Left hindlimb (tissue), 1 donor: Measurements from ENCODE around the gene PARP15.
"Not testable (repeated sequence)": the region's sequence is repeated elsewhere in the genome, so short reads cannot be mapped to it uniquely, and the experiment has no call there.

ENCODE experiments used
- DNase-seq: peaks from one replicate; pipeline ENCODE4 v3.0.0-alpha.2; 2018

The PARP15 gene

DNA sequence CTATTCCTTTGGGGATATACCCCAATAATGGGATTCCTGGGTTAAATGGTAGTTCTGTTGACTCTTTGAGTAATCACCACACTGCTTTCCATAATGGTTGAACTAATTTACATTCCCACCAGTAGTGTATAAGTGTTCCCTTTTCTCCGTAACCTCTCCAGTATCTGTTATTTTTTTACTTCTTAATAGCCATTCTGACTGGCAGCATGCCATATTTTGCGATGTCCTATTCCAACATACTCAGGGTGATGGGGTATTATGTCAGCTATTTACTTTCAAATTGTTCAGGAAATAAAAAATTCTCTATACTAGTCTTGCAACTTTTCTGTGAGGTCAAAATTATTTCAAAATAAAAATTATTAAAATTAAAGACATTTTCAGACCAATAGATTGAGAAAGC is 94.1 kb downstream of the PARP15 start:
- no peak for DNase-seq

DNA sequence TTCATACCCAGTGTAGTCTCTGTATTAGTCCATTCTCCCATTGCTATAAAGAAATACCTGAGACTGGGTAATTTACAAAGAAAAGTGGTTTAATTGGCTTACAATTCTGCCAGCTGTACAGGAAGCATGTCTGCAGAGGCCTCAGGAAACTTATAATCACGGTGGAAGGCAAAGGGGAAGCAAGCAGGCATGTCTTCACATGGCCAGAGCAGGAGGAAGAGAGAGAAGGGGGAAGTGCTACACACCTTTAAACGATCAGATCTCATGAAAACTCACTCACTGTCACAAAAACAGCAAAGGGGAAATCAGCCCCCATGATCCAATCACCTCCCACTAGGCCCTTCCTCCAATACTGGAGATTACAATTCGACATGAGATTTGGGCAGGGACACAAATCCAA is 96.9 kb downstream of the PARP15 start:
- no peak for DNase-seq

DNA sequence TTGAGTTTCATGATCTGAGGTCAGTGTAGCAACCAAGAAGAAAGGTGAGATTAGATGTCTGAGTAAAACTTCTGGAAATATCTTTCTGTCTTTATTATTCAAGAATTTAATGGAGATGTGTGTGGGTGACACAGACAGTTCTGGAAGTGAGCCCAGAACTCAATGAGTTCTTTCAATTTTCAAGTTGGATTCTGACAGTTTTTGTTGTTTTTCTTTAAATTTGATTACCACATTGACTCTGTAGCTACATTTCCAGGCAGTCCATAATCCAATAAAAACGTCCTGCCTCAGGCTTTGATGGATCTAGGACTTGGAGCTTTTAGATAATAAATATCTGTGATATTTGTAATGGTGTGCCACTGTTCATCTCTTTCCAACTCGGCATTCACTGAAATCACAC is 99.3 kb downstream of the PARP15 start:
- DNase-seq, result no peak

DNA sequence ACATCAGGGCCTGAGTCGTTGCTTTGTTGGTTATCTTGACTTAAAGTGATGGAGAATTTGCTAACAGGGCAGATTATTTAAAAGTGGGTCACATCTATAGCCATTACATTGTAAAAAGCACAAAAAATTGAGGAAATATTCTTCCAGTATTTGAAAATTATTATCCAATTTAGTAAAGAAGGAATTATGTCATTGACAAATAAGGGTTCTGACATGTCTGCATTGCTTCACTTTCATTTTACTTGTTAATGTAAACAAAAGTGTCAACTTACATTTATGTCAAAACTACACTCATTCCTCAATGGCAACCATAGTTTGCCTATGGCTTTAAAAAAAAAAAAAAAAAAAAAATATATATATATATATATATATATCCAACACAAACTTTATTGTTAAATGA is 99.8 kb downstream of the PARP15 start:
- no peak for DNase-seq

DNA sequence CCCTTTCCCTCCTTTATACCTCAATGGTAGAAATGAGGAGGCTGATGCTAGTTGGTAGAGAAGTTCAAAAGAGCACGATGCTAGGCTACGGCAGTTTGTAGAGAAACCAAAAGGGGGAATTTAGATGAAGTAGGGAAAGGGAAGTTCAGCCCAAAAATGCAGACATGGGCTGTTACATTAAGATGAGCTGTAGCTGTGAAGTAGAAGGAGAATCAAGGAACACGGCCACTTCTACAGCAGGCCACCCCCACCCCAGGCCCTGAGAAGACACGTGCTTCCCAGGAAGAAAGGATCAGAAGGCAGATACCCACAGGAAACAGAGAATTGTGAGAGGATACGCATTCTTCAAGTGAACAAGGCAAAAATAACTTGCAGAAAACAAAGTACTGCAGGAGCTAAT is 101.1 kb downstream of the PARP15 start:
- no peak for DNase-seq

DNA sequence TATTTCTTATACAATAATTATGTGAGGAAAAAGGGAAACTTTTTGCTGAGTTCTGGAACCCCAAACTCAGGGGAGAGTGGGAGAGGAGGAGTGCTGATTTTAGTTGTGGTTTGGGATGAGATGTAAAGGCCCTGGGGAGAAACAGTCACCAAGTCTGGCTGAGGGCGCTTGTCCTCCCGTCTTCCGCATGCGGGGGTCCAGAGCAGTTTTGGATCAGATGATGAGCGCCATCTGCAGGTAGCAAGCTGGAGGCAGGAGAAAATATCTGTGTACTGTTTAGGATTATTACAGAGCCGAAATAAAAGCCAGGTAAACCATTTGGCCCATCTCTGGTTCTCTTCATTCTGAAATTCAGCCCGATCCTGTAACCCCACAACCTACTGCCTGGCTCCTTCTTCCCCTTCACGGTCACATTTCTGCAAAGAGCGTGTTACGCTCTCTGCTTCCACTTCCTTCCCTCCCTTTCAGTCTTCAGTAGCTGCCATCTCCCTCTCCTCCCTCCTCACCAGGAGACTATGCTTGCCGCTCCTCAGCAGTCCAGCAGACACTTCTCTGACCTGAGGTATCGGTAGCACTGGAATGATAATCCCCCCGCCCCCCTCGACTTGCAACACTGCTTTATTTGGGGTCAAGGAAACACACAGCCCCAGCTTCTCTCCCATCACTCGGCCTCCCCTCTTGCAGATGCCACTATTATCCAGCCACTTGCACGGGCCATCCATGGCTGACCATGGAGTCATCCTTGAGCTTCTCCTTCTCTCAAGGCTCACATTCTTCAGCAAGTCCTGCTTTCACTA is 101.8 kb downstream of the PARP15 start:
- DNase-seq, result peak; percentile 76

DNA sequence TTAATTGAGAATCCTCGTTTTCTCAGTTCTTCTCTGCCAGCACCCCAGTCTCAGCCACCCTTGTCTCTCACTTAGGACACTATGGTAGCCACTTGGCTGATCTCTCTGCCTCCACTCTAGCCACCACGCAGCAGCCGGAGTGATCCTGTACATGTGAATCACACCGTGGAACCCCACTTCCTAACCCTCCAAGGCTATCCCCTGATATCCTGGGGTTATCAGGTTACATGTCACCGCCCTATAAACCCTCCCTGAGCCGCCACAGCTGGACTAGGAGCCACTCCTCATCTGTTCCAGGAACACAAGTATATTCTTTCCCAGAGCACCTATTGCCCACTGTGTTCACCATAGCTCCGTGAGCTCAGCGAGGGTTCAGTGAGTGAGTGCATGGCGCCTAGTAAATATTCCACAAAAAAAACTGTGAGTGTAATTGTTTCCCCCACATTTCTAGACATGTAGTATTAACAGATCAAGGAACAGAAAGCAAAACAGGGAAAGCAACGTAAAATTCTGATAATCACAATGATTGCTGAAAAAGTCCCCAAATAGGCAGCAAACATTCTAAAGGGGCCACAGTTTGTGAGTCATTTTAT is 102.5 kb downstream of the PARP15 start:
- DNase-seq, result no peak

DNA sequence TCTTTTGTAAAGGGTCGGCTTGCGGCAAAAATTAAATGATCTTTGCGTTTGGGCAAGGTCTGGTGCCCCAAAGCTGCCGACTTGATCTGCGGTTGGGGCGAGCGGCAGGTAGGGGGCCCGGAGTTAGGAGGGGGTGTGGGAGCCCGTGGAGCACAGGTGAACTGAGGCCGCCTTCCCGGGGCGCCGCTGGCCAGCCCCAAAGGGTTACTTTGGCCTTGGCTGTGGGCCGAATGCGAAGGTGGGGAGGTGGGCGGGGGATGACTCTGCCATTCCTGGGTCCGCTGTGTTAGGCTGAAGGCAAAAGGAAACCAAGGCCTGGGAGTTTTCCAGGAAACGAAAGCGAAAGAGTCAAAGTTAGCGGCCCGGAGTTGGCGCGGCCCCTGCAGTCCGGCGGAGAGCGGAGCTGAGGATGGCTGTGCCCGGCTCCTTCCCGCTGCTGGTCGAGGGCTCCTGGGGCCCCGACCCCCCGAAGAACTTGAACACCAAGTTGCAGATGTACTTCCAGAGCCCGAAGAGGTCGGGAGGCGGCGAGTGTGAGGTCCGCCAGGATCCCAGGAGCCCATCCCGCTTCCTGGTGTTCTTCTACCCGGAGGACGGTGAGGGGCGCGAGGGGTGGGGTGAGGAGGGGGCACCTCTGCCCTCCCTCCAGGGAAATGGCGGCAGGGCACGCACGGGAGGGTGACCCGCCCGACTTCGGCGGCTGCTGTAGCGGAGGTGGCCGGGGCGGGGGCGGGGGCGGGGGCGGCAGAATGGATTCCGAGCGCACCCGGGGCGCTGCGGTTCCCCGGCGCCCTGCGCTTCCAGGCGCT is 103.2 kb downstream of the PARP15 start, which contains the start of gene PARP14:
Gene PARP14, plus strand, starts transcription at position 365 of the 809 bp plus-strand sequence. Its CDS starts 45 bp downstream, at position 410.
- DNase-seq, result peak; percentile 82

DNA sequence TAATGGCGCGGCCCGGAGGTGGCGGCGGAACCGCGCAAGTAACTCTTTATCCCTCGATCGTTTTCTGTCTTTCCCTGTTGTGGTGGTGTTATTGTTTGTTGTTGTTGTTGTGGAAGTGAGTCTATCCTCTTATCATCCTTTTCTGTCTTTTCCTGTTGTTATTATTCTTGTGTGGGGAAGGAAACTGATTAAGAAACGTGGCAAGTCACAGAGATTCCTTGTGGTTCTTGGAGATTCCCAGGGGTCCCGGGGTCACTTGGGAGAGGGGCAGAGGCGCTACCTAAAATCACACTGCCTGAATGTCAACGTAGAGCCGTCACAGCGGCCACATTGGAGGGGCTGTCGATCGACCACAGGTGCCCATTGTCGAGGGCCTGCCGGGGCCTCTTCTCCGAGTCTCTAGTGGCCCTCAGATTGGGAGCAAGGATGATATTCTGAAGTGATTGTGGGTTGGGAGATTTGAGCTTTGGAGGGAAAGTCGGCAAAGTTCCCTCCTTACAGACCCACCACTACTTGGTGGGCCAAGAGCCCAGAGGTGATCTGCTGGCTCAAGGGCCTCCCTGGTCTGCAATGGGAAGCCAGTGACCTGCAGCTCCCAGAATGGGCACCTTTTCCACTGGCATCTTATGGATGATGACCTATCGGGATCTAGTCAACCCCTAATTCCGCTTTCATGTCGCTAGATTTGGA is 104.0 kb downstream of the PARP15 start:
- DNase-seq, result no peak

DNA sequence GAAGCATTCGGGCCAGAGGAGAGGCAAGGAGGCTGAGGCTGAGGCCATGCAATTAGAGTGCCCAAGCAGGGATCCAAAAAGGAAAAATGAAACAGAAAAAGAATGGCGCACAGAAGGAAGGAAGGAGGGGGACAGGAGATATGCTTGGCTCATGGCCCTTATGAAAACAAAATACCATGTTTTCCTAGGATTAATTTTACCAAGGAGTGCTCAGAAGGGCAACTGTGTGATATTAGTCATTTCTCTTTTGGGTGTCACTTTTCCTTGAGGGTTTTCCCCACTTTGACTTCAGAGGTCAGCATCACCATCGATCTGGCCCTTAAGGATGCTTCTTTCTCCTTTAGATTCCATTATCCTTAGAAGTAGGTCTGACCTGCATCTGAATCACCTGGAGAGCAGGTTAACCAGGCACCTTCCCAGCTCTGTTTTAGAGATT is 104.5 kb downstream of the PARP15 start:
- no peak for DNase-seq

DNA sequence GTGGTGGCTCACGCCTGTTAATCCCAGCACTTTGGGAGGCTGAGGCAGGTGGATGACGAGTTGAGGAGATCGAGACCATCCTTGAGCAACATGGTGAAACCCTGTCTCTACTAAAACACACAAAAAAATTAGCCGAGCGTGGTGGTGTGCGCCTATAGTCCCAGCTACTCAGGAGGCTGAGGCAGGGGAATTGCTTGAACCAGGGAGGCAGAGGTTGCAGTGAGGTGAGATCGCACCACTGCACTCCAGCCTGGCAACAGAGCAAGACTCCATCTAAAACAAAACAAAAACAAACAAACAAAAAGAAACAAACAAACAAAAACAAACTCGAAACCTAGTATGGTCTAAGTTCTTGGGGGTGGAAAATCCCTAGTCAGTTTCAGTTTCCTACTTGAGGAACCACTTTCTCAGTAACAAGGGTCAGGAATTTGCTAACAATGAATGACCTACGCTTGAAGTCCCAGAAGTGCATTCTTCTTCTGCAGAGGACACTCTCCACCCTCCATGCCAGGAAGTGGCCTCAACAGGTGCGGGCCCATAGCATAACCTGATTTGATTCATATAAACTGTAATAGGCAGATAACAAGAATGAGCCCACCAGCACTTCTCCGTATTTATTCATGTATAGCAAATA is 105.4 kb downstream of the PARP15 start:
- not testable (repeated sequence) for DNase-seq

DNA sequence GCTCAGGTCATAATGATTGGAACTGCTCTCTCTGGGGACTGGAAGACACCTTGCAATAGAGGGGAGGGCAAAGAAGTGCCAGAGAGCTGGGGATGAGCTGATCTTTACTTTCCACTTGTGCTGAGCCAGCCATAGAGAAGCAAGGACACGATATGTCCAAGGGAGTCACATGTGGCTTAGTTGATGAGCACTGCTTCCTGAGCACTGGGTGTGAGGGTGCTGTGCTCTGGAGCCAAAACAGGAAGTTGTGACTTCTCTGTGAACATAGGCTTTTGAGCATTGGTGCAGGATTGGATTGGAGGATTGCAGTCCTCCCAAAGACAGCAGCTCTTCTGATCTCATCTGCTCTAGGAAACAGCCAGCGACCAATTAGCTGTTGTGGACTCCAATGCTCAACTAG is 109.8 kb downstream of the PARP15 start:
- no peak for DNase-seq
